ENCODE measurements around the gene RTL5.

GRCh38 chrX:72121383-72121782 is 10.3 kb downstream of the RTL5 start:
- no peak for TF ChIP-seq CTCF (conservative IDR thresholded peaks at IDR 0.05; ENCODE audit: low read depth, low read length)
- no peak for TF ChIP-seq EZH2 (IDR thresholded peaks at IDR 0.05; ENCODE audit: borderline replicate concordance, low read depth, low read length, poor library complexity, severe bottlenecking)

Data from A673 (cell line).